ENCODE results near the gene SDHA.
"Not testable (repeated sequence)": the region's sequence is repeated elsewhere in the genome, so short reads cannot be mapped to it uniquely, and the experiment has no call there.

Gene SDHA

GRCh38 chr5:206406-206805, 11.7 kb upstream of the SDHA start:
- Histone ChIP-seq H3K4me3 (ENCODE audit: low read depth in 1 of 2, low read length in 2 of 2) (no peak overlapping the region), H3K27ac (ENCODE audit: low read depth, low read length) (no peak overlapping the region)

GRCh38 chr5:206927-207536, 11.1 kb upstream of the SDHA start:
- H3K4me3 ChIP-seq (ENCODE audit: low read depth in 1 of 2, low read length in 2 of 2): no peak overlapping the region
- H3K27me3 ChIP-seq (ENCODE audit: control insufficient read depth in 1 of 2, insufficient read depth in 2 of 2, low read length in 2 of 2): no peaks in the 10 kb centered on the region
- H3K4me1 ChIP-seq (ENCODE audit: control insufficient read depth in 1 of 2, insufficient read depth in 2 of 2, low read length in 2 of 2): no peaks in the 10 kb centered on the region
- H3K9ac ChIP-seq (ENCODE audit: low read depth in 1 of 2, low read length in 2 of 2): no peak overlapping the region
- no peak overlapping the region for H3K27ac ChIP-seq (ENCODE audit: low read depth, low read length)
- no peaks in the 10 kb centered on the region for H3K9me3 ChIP-seq (ENCODE audit: control insufficient read depth in 1 of 2, low read length in 2 of 2)
- H3K36me3 ChIP-seq (ENCODE audit: control insufficient read depth in 1 of 2, insufficient read depth in 2 of 2, low read length in 2 of 2): peaks cover 14 to 31% of the 10 kb centered on the region in 2 donors

More at GRCh38 chr5:206406-206805, 11.7 kb upstream of the SDHA start:
- H3K36me3 ChIP-seq (ENCODE audit: control insufficient read depth in 1 of 2, insufficient read depth in 2 of 2, low read length in 2 of 2): peaks cover 14 to 31% of the 10 kb centered on the region in 2 donors
- no peak overlapping the region for H3K9ac ChIP-seq (ENCODE audit: low read depth in 1 of 2, low read length in 2 of 2)
- H3K9me3 ChIP-seq (ENCODE audit: control insufficient read depth in 1 of 2, low read length in 2 of 2): no peaks in the 10 kb centered on the region
- H3K27me3 ChIP-seq (ENCODE audit: control insufficient read depth in 1 of 2, insufficient read depth in 2 of 2, low read length in 2 of 2): no peaks in the 10 kb centered on the region
- no peaks in the 10 kb centered on the region for H3K4me1 ChIP-seq (ENCODE audit: control insufficient read depth in 1 of 2, insufficient read depth in 2 of 2, low read length in 2 of 2)

GRCh38 chr5:207599-207998, 10.5 kb upstream of the SDHA start:
- no peak overlapping the region for H3K27ac ChIP-seq (ENCODE audit: low read depth, low read length)
- no peaks in the 10 kb centered on the region for H3K4me1 ChIP-seq (ENCODE audit: control insufficient read depth in 1 of 2, insufficient read depth in 2 of 2, low read length in 2 of 2)
- no peak overlapping the region for H3K4me3 ChIP-seq (ENCODE audit: low read depth in 1 of 2, low read length in 2 of 2)
- no peak overlapping the region for H3K9ac ChIP-seq (ENCODE audit: low read depth in 1 of 2, low read length in 2 of 2)
- peaks cover 14 to 31% of the 10 kb centered on the region in 2 donors for H3K36me3 ChIP-seq (ENCODE audit: control insufficient read depth in 1 of 2, insufficient read depth in 2 of 2, low read length in 2 of 2)
- H3K9me3 ChIP-seq (ENCODE audit: control insufficient read depth in 1 of 2, low read length in 2 of 2): no peaks in the 10 kb centered on the region
- no peaks in the 10 kb centered on the region for H3K27me3 ChIP-seq (ENCODE audit: control insufficient read depth in 1 of 2, insufficient read depth in 2 of 2, low read length in 2 of 2)

- H3K9me3 ChIP-seq (ENCODE audit: control insufficient read depth in 1 of 2, low read length in 2 of 2): no peaks in the 10 kb centered on the region
- H3K4me1 ChIP-seq (ENCODE audit: control insufficient read depth in 1 of 2, insufficient read depth in 2 of 2, low read length in 2 of 2): no peaks in the 10 kb centered on the region
- no peaks in the 10 kb centered on the region for H3K27me3 ChIP-seq (ENCODE audit: control insufficient read depth in 1 of 2, insufficient read depth in 2 of 2, low read length in 2 of 2)
- H3K27ac ChIP-seq (ENCODE audit: low read depth, low read length): no peak overlapping the region
- no peak overlapping the region for H3K4me3 ChIP-seq (ENCODE audit: low read depth in 1 of 2, low read length in 2 of 2)
- H3K36me3 ChIP-seq (ENCODE audit: control insufficient read depth in 1 of 2, insufficient read depth in 2 of 2, low read length in 2 of 2): peaks cover 11 to 28% of the 10 kb centered on the region in 2 donors
- H3K9ac ChIP-seq (ENCODE audit: low read depth in 1 of 2, low read length in 2 of 2): no peak overlapping the region
Observed at GRCh38 chr5:208449-209114, 9.5 kb upstream of the SDHA start.

GRCh38 chr5:213803-214395, 4.2 kb upstream of the SDHA start:
- H3K4me1 ChIP-seq (ENCODE audit: control insufficient read depth in 1 of 2, insufficient read depth in 2 of 2, low read length in 2 of 2): no peaks in the 10 kb centered on the region
- no peak overlapping the region for H3K27ac ChIP-seq (ENCODE audit: low read depth, low read length)
- H3K27me3 ChIP-seq (ENCODE audit: control insufficient read depth in 1 of 2, insufficient read depth in 2 of 2, low read length in 2 of 2): no peaks in the 10 kb centered on the region
- no peaks in the 10 kb centered on the region for H3K9me3 ChIP-seq (ENCODE audit: control insufficient read depth in 1 of 2, low read length in 2 of 2)
- H3K4me3 ChIP-seq (ENCODE audit: low read depth in 1 of 2, low read length in 2 of 2): no peak overlapping the region
- H3K36me3 ChIP-seq (ENCODE audit: control insufficient read depth in 1 of 2, insufficient read depth in 2 of 2, low read length in 2 of 2): peaks cover 0 to 5% of the 10 kb centered on the region in 2 donors
- H3K9ac ChIP-seq (ENCODE audit: low read depth in 1 of 2, low read length in 2 of 2): no peak overlapping the region

GRCh38 chr5:215256-215655, 2.9 kb upstream of the SDHA start:
- H3K9me3 ChIP-seq (ENCODE audit: control insufficient read depth in 1 of 2, low read length in 2 of 2); H3K27me3 ChIP-seq (ENCODE audit: control insufficient read depth in 1 of 2, insufficient read depth in 2 of 2, low read length in 2 of 2); H3K4me1 ChIP-seq (ENCODE audit: control insufficient read depth in 1 of 2, insufficient read depth in 2 of 2, low read length in 2 of 2); H3K36me3 ChIP-seq (ENCODE audit: control insufficient read depth in 1 of 2, insufficient read depth in 2 of 2, low read length in 2 of 2); H3K9ac ChIP-seq (ENCODE audit: low read depth in 1 of 2, low read length in 2 of 2); H3K27ac ChIP-seq (ENCODE audit: low read depth, low read length); H3K4me3 ChIP-seq (ENCODE audit: low read depth in 1 of 2, low read length in 2 of 2): not testable (repeated sequence)

- not testable (repeated sequence) for H3K36me3 ChIP-seq (ENCODE audit: control insufficient read depth in 1 of 2, insufficient read depth in 2 of 2, low read length in 2 of 2); H3K4me3 ChIP-seq (ENCODE audit: low read depth in 1 of 2, low read length in 2 of 2); H3K9ac ChIP-seq (ENCODE audit: low read depth in 1 of 2, low read length in 2 of 2); H3K9me3 ChIP-seq (ENCODE audit: control insufficient read depth in 1 of 2, low read length in 2 of 2); H3K4me1 ChIP-seq (ENCODE audit: control insufficient read depth in 1 of 2, insufficient read depth in 2 of 2, low read length in 2 of 2); H3K27me3 ChIP-seq (ENCODE audit: control insufficient read depth in 1 of 2, insufficient read depth in 2 of 2, low read length in 2 of 2); H3K27ac ChIP-seq (ENCODE audit: low read depth, low read length)
Observed at GRCh38 chr5:216076-216475, 2.0 kb upstream of the SDHA start.

GRCh38 chr5:218457-219291, 554 bp downstream of the SDHA start:
- no peaks in the 10 kb centered on the region for H3K9me3 ChIP-seq (ENCODE audit: control insufficient read depth in 1 of 2, low read length in 2 of 2)
- peaks cover 0 to 3% of the 10 kb centered on the region in 2 donors for H3K36me3 ChIP-seq (ENCODE audit: control insufficient read depth in 1 of 2, insufficient read depth in 2 of 2, low read length in 2 of 2)
- no peaks in the 10 kb centered on the region for H3K27me3 ChIP-seq (ENCODE audit: control insufficient read depth in 1 of 2, insufficient read depth in 2 of 2, low read length in 2 of 2)
- peak overlapping the region; percentile 66 to 93 for H3K4me3 ChIP-seq (ENCODE audit: low read depth in 1 of 2, low read length in 2 of 2)
- peak overlapping the region; percentile 83 for H3K27ac ChIP-seq (ENCODE audit: low read depth, low read length)
- peaks cover 5 to 14% of the 10 kb centered on the region in 2 donors for H3K4me1 ChIP-seq (ENCODE audit: control insufficient read depth in 1 of 2, insufficient read depth in 2 of 2, low read length in 2 of 2)
- peak overlapping the region; percentile 91 to 97 for H3K9ac ChIP-seq (ENCODE audit: low read depth in 1 of 2, low read length in 2 of 2)

- peak overlapping the region; percentile 66 to 93 for H3K4me3 ChIP-seq (ENCODE audit: low read depth in 1 of 2, low read length in 2 of 2)
- H3K4me1 ChIP-seq (ENCODE audit: control insufficient read depth in 1 of 2, insufficient read depth in 2 of 2, low read length in 2 of 2): peaks cover 5 to 14% of the 10 kb centered on the region in 2 donors
- no peaks in the 10 kb centered on the region for H3K9me3 ChIP-seq (ENCODE audit: control insufficient read depth in 1 of 2, low read length in 2 of 2)
- H3K9ac ChIP-seq (ENCODE audit: low read depth in 1 of 2, low read length in 2 of 2): peak overlapping the region; percentile 91 to 97
- H3K27me3 ChIP-seq (ENCODE audit: control insufficient read depth in 1 of 2, insufficient read depth in 2 of 2, low read length in 2 of 2): no peaks in the 10 kb centered on the region
- H3K36me3 ChIP-seq (ENCODE audit: control insufficient read depth in 1 of 2, insufficient read depth in 2 of 2, low read length in 2 of 2): peaks cover under 1 to 9% of the 10 kb centered on the region in 2 donors
- no peak overlapping the region for H3K27ac ChIP-seq (ENCODE audit: low read depth, low read length)
Observed at GRCh38 chr5:219460-219863, 1.3 kb downstream of the SDHA start.

GRCh38 chr5:219991-220390, 1.9 kb downstream of the SDHA start:
- Histone ChIP-seq H3K9me3 (ENCODE audit: control insufficient read depth in 1 of 2, low read length in 2 of 2) (no peaks in the 10 kb centered on the region), H3K27me3 (ENCODE audit: control insufficient read depth in 1 of 2, insufficient read depth in 2 of 2, low read length in 2 of 2) (no peaks in the 10 kb centered on the region), H3K4me3 (ENCODE audit: low read depth in 1 of 2, low read length in 2 of 2) (peak overlapping the region; percentile 66 to 93), H3K27ac (ENCODE audit: low read depth, low read length) (no peak overlapping the region), H3K4me1 (ENCODE audit: control insufficient read depth in 1 of 2, insufficient read depth in 2 of 2, low read length in 2 of 2) (peaks cover 5 to 14% of the 10 kb centered on the region in 2 donors), H3K9ac (ENCODE audit: low read depth in 1 of 2, low read length in 2 of 2) (peak overlapping the region; percentile 91 to 97), H3K36me3 (ENCODE audit: control insufficient read depth in 1 of 2, insufficient read depth in 2 of 2, low read length in 2 of 2) (peaks cover 6 to 14% of the 10 kb centered on the region in 2 donors)

Measured in duodenal mucosa (tissue), 2 donors.